ENCODE results near the gene COLQ.

The COLQ gene

GRCh38 chr3:15519096-15519495 lies 2.4 kb downstream of the COLQ start:
- no peak for DNase-seq

DNA sequence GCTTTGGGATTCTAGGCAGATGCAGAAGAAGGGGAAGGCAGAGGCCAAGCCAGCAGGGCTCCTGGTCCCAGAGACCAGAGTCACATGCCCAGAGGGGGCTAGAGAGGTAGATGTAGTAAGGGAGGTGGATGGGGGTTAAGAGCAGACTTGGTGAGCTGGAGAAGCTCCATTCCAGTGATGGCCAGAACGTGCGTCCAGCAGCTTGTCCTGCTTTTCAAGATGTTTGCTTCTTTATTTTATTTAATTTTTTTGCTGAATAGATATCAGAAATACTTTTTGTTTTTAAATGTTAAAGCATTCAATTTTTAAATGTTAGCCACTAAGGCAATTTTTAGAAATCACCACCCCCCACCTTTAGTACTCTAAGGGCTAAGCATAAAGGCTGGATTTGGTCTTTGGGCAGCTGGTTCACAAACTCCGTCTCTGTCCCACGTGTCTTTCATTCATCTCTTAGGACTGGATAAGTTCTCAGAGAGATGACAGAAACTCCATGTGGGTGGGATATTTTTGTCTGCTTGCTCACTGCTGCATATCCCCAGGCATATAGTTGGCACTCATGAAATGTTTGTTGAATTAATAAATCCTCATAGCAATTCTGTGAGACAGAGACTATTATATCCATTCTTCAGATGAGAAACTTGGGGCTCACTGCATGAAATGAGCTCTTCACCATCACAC lies 6.7 kb downstream of the COLQ start:
- DNase-seq, result no peak

DNA sequence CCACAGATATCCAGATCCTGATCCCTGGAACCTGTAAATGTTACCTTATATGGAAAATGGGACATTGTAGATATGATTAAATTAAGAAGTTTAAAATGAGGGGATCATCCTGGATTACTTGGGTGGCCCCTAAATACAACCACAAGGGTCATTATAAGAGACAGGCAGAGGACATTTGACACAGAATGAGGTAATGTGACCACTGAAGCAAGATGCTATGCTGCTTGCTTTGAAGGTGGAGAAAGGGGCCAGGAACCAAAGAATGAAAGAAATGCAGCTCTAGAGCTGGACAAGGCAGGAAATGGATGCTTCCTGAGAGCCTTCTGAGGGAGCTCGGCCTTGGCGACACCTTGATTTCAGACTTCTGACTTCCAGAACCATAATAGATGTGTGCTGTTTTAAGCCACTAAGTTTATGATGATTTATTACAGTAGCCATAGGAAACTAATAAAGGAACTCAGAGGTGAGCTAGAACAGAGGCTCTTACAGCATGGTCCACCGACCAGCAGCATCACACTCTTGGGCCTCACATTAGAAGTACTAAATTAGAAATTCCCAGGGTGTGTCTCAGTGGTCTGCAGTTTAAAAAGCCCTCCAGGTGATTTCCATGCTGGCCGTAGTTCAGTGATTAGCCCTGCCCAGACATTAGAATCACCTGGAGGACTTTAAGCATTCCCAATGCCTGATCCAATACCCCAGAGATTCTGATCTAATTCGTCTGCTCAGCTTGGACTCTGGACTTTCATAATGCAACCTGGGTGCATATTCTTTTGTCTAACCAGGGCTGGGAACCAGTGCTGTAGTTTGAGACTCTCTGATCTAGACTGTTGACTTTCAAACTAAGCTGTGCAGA lies 7.5 kb downstream of the COLQ start:
- no peak for DNase-seq

GRCh38 chr3:15513116-15513515 lies 8.4 kb downstream of the COLQ start:
- DNase-seq, result no peak

DNA sequence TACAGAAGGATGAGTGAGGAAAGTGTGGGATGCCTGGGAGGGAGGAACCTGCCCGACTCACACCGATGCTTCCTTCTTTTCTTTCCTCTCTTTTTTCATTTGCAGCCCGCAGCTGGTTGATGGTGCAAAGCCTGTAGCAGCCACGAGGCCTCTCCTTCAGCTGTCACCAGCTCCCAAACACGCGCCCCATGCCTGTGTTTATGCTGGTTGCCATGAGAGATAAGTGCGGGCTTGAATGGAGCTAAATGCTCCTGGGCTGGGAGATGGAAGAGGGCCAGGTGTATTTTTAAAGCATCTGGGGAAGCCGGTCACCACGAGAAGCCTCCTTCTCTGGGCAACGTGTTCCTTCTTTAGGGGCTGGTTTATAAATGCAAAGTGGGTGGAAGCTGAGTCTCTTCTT lies 9.3 kb downstream of the COLQ start:
- DNase-seq, result no peak

DNA sequence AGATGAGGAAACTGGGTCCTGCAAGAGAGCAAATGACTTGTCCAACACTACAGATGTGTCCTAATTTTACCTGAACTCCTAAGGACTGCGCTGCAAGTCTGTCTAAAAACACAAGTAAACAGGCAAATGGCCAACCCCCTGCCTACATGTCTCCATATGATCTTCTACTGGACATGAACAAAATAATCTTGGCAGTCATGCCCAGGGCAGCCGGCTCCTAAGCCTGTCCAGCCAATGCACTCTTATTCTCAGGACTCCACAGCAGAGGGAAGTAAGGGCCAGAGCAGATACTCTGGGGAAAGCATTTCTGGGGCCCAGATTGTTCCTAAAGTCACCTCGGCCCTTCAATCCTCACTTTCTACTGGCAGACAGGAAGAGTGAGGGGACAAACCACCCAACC lies 10.3 kb downstream of the COLQ start:
- no peak for DNase-seq

DNA sequence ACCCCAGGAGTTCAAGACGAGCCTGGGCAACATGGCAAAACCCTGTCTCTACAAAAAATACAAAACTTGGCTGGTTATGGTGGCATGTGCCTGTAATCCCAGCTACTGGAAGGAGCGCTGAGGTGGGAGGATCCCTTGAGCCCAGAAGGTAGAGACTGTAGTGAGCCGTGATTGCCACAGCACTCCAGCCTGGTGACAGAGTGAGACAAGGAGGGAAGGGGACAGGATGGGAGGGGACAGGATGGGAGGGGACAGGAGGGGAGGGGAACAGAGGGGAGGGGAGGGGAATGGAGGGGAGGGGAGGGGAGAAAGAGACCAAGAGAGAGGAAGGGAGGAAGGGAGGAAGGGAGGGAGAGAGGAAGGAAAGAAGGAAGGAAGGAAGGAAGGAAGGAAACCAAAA lies 11.0 kb downstream of the COLQ start:
- DNase-seq, result no peak

DNA sequence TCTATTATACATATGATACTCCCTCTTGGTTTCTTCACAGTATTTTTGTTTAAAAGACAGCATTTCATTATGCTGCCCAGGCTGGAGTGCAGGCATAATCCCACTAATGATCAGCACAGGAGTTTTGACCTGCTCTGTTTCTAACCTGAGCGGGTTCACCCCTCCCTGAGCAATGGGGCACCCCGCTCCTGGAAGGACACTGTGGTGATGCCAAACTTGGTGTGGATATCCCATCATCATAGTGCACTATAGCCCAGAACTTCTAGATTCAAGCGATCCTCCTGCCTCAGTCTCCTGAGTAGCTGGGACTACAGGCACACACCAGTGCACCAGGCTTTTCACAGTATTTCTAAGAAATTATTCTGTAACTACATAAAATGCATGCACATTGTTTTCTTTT lies 14.9 kb downstream of the COLQ start:
- DNase-seq, result no peak

DNA sequence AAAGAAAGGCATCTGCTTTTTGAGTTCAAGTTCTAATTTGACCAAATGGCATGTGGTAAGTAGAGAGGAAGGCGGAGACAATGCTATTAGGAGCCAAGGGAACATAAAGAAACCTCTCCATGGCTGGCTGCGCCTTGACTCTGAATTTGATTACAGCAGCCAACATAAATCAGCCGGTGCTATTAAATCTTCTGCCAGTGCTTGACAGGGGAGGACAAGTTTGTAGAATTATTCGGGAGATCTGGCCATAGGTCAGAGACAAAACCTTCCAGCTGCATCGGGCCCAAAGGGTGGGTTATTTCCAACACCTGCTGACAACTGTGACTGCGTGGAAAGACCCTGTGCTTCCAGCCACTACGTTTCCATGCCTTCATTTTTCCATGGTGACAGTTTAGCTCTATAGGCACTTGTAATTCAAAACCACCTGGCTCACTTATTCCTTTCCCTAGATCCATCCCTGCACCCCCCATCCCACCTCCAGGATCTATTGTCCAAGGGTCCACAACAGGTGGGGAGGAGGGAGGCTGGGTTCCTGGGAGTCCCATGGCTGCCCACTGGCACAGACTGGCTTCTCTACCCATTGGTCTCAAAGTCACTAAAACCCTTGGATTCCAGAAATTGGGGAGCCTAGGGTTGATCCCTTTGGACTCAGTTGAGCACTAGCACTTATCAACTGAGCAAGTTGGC lies 15.9 kb downstream of the COLQ start:
- DNase-seq, result no peak

- DNase-seq, result no peak
Measured at GRCh38 chr3:15502616-15503015, 18.9 kb downstream of the COLQ start.

GRCh38 chr3:15501126-15501525 lies 20.4 kb downstream of the COLQ start:
- no peak for DNase-seq

DNA sequence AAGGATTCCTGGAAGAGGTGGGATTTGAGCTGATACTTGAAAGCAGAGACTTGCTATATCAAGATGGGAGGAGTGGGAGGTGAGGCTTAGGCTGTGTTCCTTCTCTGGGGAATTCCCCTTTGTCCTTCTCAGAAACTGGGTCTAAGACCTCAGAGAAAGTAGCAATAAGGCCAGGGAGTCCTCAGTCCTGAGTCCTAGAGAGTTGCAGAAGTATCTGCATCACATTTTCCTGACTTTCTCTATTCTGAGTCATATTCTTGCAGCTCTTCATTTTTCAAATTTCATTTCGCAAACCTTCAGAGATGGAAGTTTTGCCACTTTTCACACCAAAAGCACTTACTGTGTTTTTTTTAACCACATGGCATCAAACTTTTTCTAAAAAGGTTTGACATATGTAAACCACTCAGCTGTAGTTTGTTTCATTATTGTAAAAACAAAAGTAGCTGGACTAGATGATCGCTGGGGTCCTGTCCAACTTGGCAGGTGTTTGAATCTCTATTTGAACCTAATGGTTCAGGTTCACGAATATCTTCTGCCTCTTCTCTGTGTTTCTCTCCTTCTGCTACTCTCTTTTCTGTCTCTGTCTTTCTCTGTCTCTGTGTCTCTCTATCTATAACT lies 21.3 kb downstream of the COLQ start:
- DNase-seq, result no peak

DNA sequence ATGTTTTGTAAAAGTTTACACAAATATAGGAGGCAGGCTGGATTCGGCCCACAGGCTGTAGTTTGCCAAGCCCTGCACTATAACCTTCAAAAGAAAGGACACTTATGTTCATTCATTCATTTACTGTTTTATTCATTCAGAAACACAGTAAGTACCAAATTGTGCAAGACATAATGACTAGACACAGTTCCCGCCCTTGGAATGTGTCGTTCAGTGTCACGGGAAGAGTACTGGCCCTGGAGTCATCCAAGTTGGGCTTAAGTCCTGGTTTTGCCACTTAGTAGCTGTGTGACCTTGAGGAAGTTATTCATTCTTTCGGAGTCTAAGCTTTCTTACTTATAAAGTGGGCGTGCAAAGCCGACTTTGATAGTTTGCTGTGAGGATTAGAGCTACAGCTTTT lies 22.0 kb downstream of the COLQ start:
- no peak for DNase-seq

DNA sequence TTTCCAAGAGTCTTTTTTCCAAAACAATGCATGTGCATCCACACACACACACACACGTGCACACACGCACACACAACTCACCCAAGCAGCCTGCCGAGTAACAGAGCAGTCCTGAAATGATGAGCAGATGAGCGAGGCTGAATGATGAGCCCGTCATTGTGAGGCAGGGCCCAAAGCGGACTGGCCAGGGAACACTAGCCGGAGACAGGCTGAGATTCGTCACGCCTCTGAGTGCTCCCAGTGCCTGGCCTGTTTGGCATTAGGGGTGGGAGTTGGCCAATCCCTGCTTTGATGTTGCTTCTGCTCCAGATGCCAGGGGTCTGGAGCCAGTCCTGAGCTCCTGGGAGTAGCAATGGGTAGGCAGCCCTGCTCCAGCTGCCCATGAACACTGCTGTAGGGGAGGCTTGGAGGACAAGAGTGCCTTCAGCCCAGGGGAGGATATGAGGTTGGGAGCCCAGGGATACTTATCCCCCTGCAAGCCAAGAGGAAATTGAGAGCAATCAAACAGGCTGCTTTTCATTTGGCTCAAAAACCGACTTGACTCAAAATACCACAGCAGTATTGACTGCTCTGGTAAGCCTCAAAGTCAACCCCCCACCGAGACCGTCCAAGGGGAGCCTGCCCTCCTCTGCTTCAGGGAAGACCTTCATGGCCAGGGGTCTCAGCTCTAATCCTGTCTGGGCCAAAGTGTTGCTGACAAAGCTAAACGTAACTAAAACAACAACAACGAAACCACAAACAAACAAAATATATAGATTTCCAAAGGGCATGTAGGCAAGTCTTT lies 22.9 kb downstream of the COLQ start:
- no peak for DNase-seq

DNA sequence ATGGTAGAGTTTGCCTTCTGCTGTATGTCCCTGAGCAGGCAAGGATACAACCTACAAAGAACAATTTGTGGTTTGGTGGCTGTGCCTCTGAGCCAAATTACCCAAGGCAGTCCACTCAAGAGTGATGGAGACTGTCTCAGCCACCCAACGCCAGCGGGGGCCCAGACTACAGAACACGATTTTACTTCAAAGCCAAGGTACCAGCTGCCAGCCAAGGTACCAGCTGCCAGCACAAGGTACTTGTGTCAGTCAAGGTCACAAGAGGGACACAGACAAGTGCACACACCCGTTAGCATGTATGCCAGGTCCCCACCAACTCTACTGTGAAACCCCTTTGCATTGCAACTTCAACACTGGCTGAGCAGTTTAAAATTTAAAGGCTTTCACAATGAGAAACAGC lies 23.5 kb downstream of the COLQ start:
- DNase-seq, result no peak

GRCh38 chr3:15496341-15496664 lies 25.2 kb downstream of the COLQ start:
- no peak for DNase-seq

DNA sequence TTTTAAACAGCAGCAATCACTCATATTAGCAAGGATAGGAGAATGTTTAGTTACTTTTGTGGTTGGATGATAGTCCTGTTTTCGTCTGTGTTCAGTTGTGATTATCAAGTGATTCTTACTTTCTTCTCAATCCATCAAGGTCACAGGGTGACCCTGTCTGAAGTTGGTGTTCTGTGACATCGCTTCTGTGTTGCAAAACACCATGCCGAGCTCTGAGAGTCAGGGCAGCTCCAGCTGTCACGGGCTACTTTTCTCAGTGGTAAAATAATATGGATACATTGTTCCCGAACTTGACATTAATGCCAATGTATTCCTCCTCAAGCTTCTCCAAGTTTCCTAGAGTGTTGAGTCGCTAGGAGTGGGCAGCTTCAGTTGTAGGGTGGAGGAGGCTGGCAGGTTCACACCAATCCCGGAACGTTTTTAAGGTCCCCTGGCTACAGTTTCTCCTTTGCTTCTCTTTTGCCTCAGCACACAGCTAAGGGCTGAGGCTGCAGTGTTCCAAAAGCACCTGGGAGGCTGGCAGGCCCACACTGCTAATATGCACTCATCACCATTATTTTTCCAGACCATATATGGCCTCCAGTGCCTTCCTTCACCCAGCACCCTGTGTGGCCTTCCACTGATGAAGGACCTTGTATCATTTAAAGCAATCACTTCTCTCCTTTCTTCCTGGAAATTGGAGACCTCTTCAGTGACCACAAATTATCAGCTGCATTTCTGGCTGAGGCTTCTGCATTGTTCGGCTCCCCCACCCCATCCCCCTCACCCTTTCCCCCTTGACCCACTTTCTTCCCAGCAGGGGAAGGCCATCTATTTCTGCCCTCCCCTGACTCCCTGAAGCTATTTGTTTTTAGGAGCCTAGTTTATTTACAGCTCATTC lies 25.8 kb downstream of the COLQ start:
- no peak for DNase-seq

- no peak for DNase-seq
Measured at GRCh38 chr3:15493436-15493835, 28.1 kb downstream of the COLQ start.

- no peak for DNase-seq
Measured at GRCh38 chr3:15492847-15493360, 28.6 kb downstream of the COLQ start.

- DNase-seq, result no peak
Measured at GRCh38 chr3:15491143-15491542, 30.4 kb downstream of the COLQ start.

DNA sequence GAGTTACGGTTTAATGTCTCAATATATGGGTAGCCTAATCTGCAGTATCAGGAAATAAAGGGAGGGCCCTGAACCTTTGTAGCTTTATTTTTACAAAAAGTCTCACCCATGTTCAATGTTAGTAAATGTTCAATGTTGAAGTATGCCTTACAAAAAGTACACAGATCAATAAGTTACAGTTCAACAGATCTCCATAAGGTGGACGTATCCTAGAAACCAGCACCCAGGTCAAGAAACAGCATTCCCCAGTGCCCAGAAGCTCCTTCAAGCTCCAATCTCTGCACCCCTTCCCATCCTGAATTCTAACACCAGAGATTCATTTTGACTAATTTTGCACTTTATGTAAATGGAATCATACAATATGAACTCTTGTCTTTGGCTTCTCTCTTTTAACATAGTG lies 31.3 kb downstream of the COLQ start:
- no peak for DNase-seq

DNA sequence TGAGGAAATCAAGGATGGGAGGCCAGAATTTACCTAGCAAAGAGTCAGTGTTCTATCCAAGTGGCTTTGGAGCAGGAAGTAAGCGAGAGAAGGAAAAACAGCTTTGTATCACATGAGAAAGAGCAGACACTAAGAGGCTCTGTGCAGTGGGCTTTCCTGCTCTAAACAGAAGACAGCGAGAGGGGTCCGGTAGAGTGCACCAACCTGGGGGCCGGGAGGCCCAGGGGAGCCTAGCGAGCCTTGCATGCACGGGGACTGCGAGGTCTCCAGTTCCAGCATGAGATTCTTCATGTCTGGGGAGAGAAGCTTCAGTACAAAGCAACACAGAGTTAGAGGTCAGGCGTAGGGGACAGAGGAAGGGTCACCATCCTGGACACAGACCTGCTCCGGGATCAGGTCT lies 33.5 kb downstream of the COLQ start:
- no peak for DNase-seq
